Naive B cell (primary cell): ENCODE results near the gene STEAP2. TPM values are rescaled to one million over a fixed set of nuclear protein-coding genes. Genes with fewer than 3 reads are reported as not detected.

Source experiments
- ATAC-seq, 2 donors: fragments of 150-1000 bp; cut with Tn5 transposase; 2 replicates each; pipeline ENCODE4 v1.10.0; 2021; ENCODE audit warnings: low read depth in 2 of 2, mild to moderate bottlenecking in 2 of 2, moderate library complexity in 2 of 2
- DNase-seq: peaks from one replicate; pipeline ENCODE4 v3.0.0; 2022
- H3K27ac Mint-ChIP-seq, 6 donors: one replicate each; pipeline ENCODE4 v1.8.0; 2020 to 2022; ENCODE audit warnings: mild to moderate bottlenecking in 6 of 6, mixed read lengths in 6 of 6, moderate library complexity in 5 of 6, inconsistent platforms in 2 of 6
- H3K27me3 Mint-ChIP-seq, 3 donors: one replicate each; pipeline ENCODE4 v1.8.0; 2021 to 2022; ENCODE audit warnings: mixed read lengths in 3 of 3, mild to moderate bottlenecking in 1 of 3
- H3K36me3 Mint-ChIP-seq, 2 donors: one replicate each; pipeline ENCODE4 v1.8.0; 2020 to 2022; ENCODE audit warnings: mixed read lengths in 2 of 2, inconsistent platforms in 1 of 2, mild to moderate bottlenecking in 1 of 2
- H3K4me1 Mint-ChIP-seq, 3 donors: one replicate each; pipeline ENCODE4 v1.8.0; 2020 to 2022; ENCODE audit warnings: mixed read lengths in 3 of 3, inconsistent platforms in 1 of 3, mild to moderate bottlenecking in 1 of 3, moderate library complexity in 1 of 3
- H3K4me3 Mint-ChIP-seq, 8 donors: one replicate each; pipeline ENCODE4 v1.8.0; 2020 to 2022; ENCODE audit warnings: mild to moderate bottlenecking in 8 of 8, mixed read lengths in 8 of 8, moderate library complexity in 8 of 8, inconsistent platforms in 2 of 8
- H3K9me3 Mint-ChIP-seq, 7 donors: one replicate each; pipeline ENCODE4 v1.8.0; 2020 to 2022; ENCODE audit warnings: mixed read lengths in 7 of 7, mild to moderate bottlenecking in 5 of 7, inconsistent platforms in 2 of 7, moderate library complexity in 1 of 7
- polyA plus RNA-seq, 6 donors: library from polyadenylated mRNA; unstranded; fragments of 300-500 nt; fragmentation: Illumina TruSeq; gene quantifications; one replicate each; pipeline ENCODE4 v1.2.3, GENCODE V29; 2021; ENCODE audit warnings: low read depth in 6 of 6

STEAP2 gene
- polyA plus RNA-seq, 6 donors from 2014 or later = not detected

GRCh38 chr7:90229682-90230081 lies 18.1 kb downstream of the STEAP2 start:
- H3K36me3 Mint-ChIP-seq = no peaks in the 10 kb centered on the region
- H3K27ac Mint-ChIP-seq = no peak overlapping the region
- H3K4me3 Mint-ChIP-seq = no peak overlapping the region
- no peak for DNase-seq
- no peaks in the 10 kb centered on the region for H3K9me3 Mint-ChIP-seq
- ATAC-seq = no peak
- H3K27me3 Mint-ChIP-seq = peaks cover 10 to 16% (median 15%) of the 10 kb centered on the region in 3 donors
- H3K4me1 Mint-ChIP-seq = no peaks in the 10 kb centered on the region

GRCh38 chr7:90230834-90231233 lies 19.3 kb downstream of the STEAP2 start:
- no peaks in the 10 kb centered on the region for H3K9me3 Mint-ChIP-seq

GRCh38 chr7:90231304-90231703 lies 19.8 kb downstream of the STEAP2 start:
- no peak for DNase-seq
- Mint-ChIP-seq H3K4me3 (no peak overlapping the region), H3K27me3 (peaks cover 10 to 16% (median 11%) of the 10 kb centered on the region in 3 donors)

More at GRCh38 chr7:90230834-90231233, 19.3 kb downstream of the STEAP2 start:
- Mint-ChIP-seq H3K27ac (no peak overlapping the region), H3K4me1 (no peaks in the 10 kb centered on the region), H3K36me3 (no peaks in the 10 kb centered on the region), H3K27me3 (peaks cover 10 to 16% (median 11%) of the 10 kb centered on the region in 3 donors), H3K4me3 (no peak overlapping the region)
- DNase-seq (no peak), ATAC-seq (no peak)

DNA sequence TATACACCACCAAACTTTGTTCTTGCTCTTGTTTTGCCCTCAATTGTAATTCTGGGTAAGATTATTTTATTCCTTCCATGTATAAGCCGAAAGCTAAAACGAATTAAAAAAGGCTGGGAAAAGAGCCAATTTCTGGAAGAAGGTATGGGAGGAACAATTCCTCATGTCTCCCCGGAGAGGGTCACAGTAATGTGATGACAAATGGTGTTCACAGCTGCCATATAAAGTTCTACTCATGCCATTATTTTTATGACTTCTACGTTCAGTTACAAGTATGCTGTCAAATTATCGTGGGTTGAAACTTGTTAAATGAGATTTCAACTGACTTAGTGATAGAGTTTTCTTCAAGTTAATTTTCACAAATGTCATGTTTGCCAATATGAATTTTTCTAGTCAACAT lies 20.9 kb downstream of the STEAP2 start:
- no peak overlapping the region for H3K27ac Mint-ChIP-seq
- H3K36me3 Mint-ChIP-seq = no peaks in the 10 kb centered on the region
- DNase-seq (no peak), ATAC-seq (no peak)
- no peaks in the 10 kb centered on the region for H3K4me1 Mint-ChIP-seq
- peaks cover 8 to 10% (median 10%) of the 10 kb centered on the region in 3 donors for H3K27me3 Mint-ChIP-seq
- no peaks in the 10 kb centered on the region for H3K9me3 Mint-ChIP-seq
- H3K4me3 Mint-ChIP-seq = no peak overlapping the region

More at GRCh38 chr7:90231304-90231703, 19.8 kb downstream of the STEAP2 start:
- H3K4me1 Mint-ChIP-seq = no peaks in the 10 kb centered on the region
- no peaks in the 10 kb centered on the region for H3K9me3 Mint-ChIP-seq
- no peaks in the 10 kb centered on the region for H3K36me3 Mint-ChIP-seq
- no peak overlapping the region for H3K27ac Mint-ChIP-seq
- ATAC-seq = no peak

DNA sequence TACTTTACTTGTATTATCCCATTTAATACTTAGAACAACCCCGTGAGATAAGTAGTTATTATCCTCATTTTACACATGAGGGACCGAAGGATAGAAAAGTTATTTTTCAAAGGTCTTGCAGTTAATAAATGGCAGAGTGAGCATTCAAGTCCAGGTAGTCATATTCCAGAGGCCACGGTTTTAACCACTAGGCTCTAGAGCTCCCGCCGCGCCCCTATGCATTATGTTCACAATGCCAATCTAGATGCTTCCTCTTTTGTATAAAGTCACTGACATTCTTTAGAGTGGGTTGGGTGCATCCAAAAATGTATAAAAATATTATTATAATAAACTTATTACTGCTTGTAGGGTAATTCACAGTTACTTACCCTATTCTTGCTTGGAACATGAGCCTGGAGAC lies 22.0 kb downstream of the STEAP2 start:
- ATAC-seq = no peak
- no peak overlapping the region for H3K27ac Mint-ChIP-seq

DNA sequence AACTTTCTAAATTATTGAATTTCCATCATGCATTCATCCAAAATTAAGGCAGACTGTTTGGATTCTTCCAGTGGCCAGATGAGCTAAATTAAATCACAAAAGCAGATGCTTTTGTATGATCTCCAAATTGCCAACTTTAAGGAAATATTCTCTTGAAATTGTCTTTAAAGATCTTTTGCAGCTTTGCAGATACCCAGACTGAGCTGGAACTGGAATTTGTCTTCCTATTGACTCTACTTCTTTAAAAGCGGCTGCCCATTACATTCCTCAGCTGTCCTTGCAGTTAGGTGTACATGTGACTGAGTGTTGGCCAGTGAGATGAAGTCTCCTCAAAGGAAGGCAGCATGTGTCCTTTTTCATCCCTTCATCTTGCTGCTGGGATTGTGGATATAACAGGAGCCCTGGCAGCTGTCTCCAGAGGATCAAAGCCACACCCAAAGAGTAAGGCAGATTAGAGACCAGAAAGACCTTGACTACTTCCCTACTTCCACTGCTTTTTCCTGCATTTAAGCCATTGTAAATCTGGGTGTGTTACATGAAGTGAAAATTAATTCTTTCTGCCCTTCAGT lies 25.3 kb downstream of the STEAP2 start:
- Mint-ChIP-seq H3K9me3 (no peaks in the 10 kb centered on the region), H3K27ac (no peak overlapping the region), H3K36me3 (no peaks in the 10 kb centered on the region), H3K27me3 (peaks cover 4 to 8% (median 5%) of the 10 kb centered on the region in 3 donors), H3K4me3 (no peak overlapping the region), H3K4me1 (no peaks in the 10 kb centered on the region)
- DNase-seq (no peak), ATAC-seq (no peak)

More for the DNA sequence above, 22.0 kb downstream of the STEAP2 start:
- Mint-ChIP-seq H3K36me3 (no peaks in the 10 kb centered on the region), H3K27me3 (peaks cover 3 to 10% (median 6%) of the 10 kb centered on the region in 3 donors), H3K4me3 (no peak overlapping the region), H3K9me3 (no peaks in the 10 kb centered on the region), H3K4me1 (no peaks in the 10 kb centered on the region)
- no peak for DNase-seq

DNA sequence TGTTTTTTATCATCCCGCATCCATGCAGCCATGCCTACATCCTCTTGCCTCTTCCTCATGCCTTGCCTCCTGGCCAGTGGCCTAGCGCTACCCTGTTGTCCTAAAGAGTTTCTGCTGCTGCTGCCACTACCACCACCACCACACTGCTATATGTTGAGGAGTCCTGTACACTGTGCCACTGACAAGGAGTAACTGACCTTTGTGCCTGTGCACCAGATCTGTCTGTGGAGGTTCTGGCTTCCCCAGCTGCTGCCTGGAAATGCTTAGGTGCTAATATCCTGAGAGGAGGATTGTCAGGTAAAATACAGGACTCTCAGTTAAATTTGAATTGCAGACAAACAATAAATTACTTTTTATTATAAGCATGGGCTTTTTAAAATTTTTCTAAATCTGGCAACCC lies 26.5 kb downstream of the STEAP2 start:
- no peaks in the 10 kb centered on the region for H3K9me3 Mint-ChIP-seq
- H3K4me3 Mint-ChIP-seq = no peak overlapping the region
- no peak overlapping the region for H3K27ac Mint-ChIP-seq
- H3K36me3 Mint-ChIP-seq = no peaks in the 10 kb centered on the region
- H3K4me1 Mint-ChIP-seq = no peaks in the 10 kb centered on the region
- ATAC-seq = no peak
- DNase-seq = no peak
- H3K27me3 Mint-ChIP-seq = peaks cover 4 to 20% (median 16%) of the 10 kb centered on the region in 3 donors

GRCh38 chr7:90238583-90238982 lies 27.0 kb downstream of the STEAP2 start:
- Mint-ChIP-seq H3K9me3 (no peaks in the 10 kb centered on the region), H3K4me1 (no peaks in the 10 kb centered on the region), H3K4me3 (no peak overlapping the region), H3K36me3 (no peaks in the 10 kb centered on the region), H3K27ac (no peak overlapping the region), H3K27me3 (peaks cover 7 to 24% (median 21%) of the 10 kb centered on the region in 3 donors)
- ATAC-seq = no peak
- no peak for DNase-seq

DNA sequence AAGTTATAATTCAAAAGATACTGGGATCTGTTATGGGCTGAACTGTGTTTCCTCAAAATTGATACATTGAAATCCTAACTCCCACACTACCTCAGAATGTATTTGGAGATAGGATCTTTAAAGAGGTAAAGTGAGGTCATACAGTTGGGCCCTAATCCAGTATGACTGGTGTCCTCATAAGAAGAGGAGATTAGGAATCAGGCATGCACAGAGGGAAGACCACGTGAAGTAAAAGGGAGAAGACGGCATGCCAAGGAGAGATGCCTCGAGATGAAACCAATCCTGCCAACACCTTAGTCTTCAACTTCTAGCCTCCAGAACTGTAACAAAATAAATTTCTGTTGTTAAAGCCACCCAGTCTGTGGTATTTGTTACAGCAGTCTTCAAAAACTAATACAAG lies 27.5 kb downstream of the STEAP2 start:
- Mint-ChIP-seq H3K4me1 (peaks cover under 1 to 4% (median 2%) of the 10 kb centered on the region in 3 donors), H3K27me3 (peaks cover 10 to 29% (median 25%) of the 10 kb centered on the region in 3 donors), H3K36me3 (no peaks in the 10 kb centered on the region), H3K4me3 (no peak overlapping the region), H3K9me3 (no peaks in the 10 kb centered on the region), H3K27ac (peak overlapping the region in 1 of 6 donors; percentile 20)
- DNase-seq (no peak), ATAC-seq (no peak)

GRCh38 chr7:90239625-90240228 lies 28.2 kb downstream of the STEAP2 start:
- Mint-ChIP-seq H3K4me1 (peaks cover 5 to 10% (median 9%) of the 10 kb centered on the region in 3 donors), H3K9me3 (no peaks in the 10 kb centered on the region), H3K27ac (no peak overlapping the region), H3K4me3 (no peak overlapping the region), H3K27me3 (peaks cover 13 to 35% (median 31%) of the 10 kb centered on the region in 3 donors), H3K36me3 (no peaks in the 10 kb centered on the region)
- ATAC-seq = no peak
- no peak for DNase-seq

DNA sequence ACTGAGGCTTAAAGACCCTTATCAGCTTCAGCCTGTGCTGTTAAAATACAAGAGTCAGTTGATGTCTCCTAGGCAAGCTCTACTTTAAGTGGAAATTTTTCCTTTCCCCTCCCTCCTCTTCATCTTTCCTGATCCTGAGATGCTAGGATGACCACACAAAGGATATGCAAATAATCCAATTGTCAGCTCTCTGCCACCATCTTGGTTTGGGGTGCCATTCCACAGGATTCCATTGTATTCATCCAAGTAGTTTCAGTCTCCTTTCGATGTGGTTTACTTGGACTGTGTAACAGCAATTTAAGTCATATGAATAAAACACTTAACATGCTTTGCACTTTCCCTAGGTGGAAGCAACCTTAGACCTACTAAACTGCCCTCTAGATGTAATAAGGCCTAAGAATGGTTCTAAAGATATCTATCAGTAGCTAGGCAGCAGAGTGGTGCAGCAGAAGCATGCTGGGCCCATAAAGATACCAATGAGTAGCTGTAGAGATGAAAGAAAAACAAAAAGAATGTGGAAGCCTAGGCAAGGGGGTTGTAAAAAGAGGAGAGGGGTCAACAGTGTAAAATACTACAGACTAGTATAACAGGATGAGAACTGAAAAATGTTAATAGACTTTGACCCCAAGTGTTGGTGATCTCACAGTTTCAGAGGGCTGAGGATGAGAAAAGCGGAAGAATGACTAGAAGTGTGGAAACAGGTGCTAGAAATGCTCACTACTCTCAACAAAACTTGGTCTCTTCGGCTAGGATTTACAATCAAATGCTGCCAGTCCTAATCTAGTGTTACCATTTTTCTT lies 31.0 kb downstream of the STEAP2 start:
- ATAC-seq (no peak), DNase-seq (no peak)
- Mint-ChIP-seq H3K9me3 (no peaks in the 10 kb centered on the region), H3K4me3 (peak overlapping the region in 1 of 8 donors; percentile 20), H3K27me3 (peaks cover 35 to 49% (median 43%) of the 10 kb centered on the region in 3 donors), H3K27ac (peak overlapping the region in 1 of 6 donors; percentile 9), H3K4me1 (peaks cover 13 to 26% (median 23%) of the 10 kb centered on the region in 3 donors), H3K36me3 (no peaks in the 10 kb centered on the region)

- H3K4me1 Mint-ChIP-seq = peaks cover 13 to 26% (median 23%) of the 10 kb centered on the region in 3 donors
- no peak for ATAC-seq
- no peak for DNase-seq
- H3K27me3 Mint-ChIP-seq = peaks cover 35 to 49% (median 43%) of the 10 kb centered on the region in 3 donors
- H3K36me3 Mint-ChIP-seq = no peaks in the 10 kb centered on the region
- H3K27ac Mint-ChIP-seq = no peak overlapping the region
- no peaks in the 10 kb centered on the region for H3K9me3 Mint-ChIP-seq
- peak overlapping the region in 7 of 8 donors; percentile 8 to 96 (median 52) for H3K4me3 Mint-ChIP-seq
Measured at GRCh38 chr7:90243556-90243955, 32.0 kb downstream of the STEAP2 start.

DNA sequence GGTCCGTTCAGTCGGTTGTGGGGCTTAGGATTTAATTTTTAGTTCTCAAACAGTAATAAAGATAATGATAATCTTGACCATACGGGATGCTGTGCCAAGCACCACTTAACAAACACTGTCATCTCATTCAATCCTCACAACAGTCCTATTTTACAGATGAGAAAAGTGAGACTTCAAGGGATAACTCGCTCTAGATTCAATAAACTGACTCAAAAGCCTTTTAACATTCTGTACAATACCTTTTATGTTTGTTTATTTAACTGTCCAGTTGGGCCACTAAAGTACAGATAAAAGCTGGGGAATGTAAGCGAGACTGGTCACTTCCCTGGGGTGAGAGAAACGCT lies 33.0 kb downstream of the STEAP2 start:
- H3K36me3 Mint-ChIP-seq = peaks cover 0 to 8% of the 10 kb centered on the region in 2 donors
- H3K27me3 Mint-ChIP-seq = peaks cover 38 to 49% (median 43%) of the 10 kb centered on the region in 3 donors
- ATAC-seq (no peak), DNase-seq (no peak)
- H3K4me3 Mint-ChIP-seq = peak overlapping the region; percentile 76 to 96 (median 92)
- H3K27ac Mint-ChIP-seq = peak overlapping the region in 3 of 6 donors; percentile 58 to 86 (median 83)
- H3K4me1 Mint-ChIP-seq = peaks cover 17 to 26% (median 23%) of the 10 kb centered on the region in 3 donors
- H3K9me3 Mint-ChIP-seq = peaks cover 0 to 5% (median 0%) of the 10 kb centered on the region in 7 donors
